ENCODE results near the gene TAP1. TPM values are rescaled to one million over a fixed set of nuclear protein-coding genes. Genes with fewer than 3 reads are reported as not detected.
"Not testable (repeated sequence)": the region's sequence is repeated elsewhere in the genome, so short reads cannot be mapped to it uniquely, and the experiment has no call there.

The TAP1 gene
- total RNA-seq, 6 experiments from 2014 or later = 29.9 to 42.6 (median 37.8) TPM

DNA sequence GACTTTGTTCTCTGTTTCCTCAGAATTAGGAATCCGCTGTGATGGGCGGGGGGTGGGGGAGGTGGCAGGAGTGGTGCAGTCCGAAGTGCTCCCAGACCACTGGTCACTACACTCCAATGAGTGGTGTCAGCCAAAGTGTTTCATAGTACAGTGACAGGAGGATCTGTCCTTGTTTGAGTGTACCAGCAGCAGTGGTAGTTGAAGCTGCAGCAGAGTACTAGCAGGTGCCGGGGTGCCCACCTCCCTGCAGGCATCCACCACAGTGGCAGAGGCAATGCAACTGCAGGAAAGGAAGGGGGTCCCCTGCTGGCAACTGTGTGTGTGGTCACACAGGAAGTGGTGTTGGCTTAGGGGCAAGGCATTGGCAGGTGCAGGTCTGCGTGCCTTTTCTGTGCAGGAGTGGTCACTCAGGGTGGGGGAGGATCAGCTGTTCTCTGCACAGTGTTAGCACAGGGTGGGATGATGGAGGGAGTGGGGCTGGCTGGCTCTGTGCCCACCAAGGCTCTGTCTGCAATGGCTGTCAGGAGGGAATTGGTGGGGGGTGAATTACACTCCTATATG, 46.4 kb downstream of the TAP1 start:
- Mint-ChIP-seq H3K4me3 (no peak overlapping the region), H3K27ac (no peak overlapping the region), H3K36me3 (ENCODE audit: low read depth) (no peaks in the 10 kb centered on the region), H3K9me3 (no peaks in the 10 kb centered on the region), H3K4me1 (ENCODE audit: low read depth) (peaks cover 7% of the 10 kb centered on the region), H3K27me3 (ENCODE audit: insufficient read depth) (peaks cover 26% of the 10 kb centered on the region)
- TF ChIP-seq, protein P1, sequence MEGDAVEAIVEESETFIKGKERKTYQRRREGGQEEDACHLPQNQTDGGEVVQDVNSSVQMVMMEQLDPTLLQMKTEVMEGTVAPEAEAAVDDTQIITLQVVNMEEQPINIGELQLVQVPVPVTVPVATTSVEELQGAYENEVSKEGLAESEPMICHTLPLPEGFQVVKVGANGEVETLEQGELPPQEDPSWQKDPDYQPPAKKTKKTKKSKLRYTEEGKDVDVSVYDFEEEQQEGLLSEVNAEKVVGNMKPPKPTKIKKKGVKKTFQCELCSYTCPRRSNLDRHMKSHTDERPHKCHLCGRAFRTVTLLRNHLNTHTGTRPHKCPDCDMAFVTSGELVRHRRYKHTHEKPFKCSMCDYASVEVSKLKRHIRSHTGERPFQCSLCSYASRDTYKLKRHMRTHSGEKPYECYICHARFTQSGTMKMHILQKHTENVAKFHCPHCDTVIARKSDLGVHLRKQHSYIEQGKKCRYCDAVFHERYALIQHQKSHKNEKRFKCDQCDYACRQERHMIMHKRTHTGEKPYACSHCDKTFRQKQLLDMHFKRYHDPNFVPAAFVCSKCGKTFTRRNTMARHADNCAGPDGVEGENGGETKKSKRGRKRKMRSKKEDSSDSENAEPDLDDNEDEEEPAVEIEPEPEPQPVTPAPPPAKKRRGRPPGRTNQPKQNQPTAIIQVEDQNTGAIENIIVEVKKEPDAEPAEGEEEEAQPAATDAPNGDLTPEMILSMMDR (IDR thresholded peaks at IDR 0.05) = 0 out of 2 replicates have a peak, but pooled peaks have one; percentile 10
- DNase-seq = no peak

DNA sequence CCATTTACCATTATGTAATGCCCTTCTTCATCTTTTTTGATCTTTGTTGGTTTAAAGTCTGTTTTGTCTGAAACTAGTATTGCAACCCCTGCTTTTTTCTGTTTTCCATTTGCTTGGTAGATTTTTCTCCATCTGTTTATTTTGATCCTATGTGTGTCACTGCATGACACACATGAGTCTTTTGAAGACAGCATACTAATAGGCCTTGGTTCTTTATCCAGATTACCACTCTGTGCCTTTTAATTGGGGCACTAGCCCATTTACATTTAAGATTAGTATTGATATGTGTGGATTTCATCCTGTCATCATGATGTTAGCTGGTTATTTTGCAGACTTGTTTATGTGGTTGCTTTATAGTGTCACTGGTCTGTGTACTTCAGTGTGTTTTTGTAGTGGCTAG, 48.1 kb downstream of the TAP1 start:
- peaks cover 23% of the 10 kb centered on the region for H3K27me3 Mint-ChIP-seq (ENCODE audit: insufficient read depth)
- not testable (repeated sequence) for H3K9me3 Mint-ChIP-seq; H3K4me3 Mint-ChIP-seq; H3K4me1 Mint-ChIP-seq (ENCODE audit: low read depth); H3K27ac Mint-ChIP-seq; DNase-seq; H3K36me3 Mint-ChIP-seq (ENCODE audit: low read depth)

DNA sequence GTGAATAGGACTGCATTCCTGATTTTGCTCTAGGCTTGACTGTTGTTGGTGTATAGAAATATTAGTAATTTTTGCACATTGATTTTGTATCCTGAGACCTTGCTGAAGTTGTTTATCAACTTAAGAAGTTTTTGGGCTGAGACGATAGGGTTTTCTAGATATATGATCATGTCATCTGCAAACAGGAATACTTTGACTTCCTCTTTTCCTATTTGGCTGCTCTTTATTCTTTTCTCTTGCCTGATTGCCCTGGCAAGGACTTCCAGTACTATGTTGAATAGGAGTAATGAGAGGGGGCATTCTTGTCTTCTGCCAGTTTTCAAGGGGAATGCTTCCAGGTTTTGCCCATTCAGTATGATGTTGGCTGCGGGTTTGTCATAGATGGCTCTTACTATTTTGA, 50.1 kb downstream of the TAP1 start:
- Mint-ChIP-seq H3K36me3 (ENCODE audit: low read depth) (no peaks in the 10 kb centered on the region; the same call in 1 of the 2 replicates), H3K9me3 (peaks cover 6% of the 10 kb centered on the region), H3K27me3 (ENCODE audit: insufficient read depth) (peaks cover 28% of the 10 kb centered on the region), H3K4me3 (no peak overlapping the region), H3K4me1 (ENCODE audit: low read depth) (peaks cover 7% of the 10 kb centered on the region), H3K27ac (no peak overlapping the region)
- TF ChIP-seq, protein P1 (IDR thresholded peaks at IDR 0.05) = no peak
- DNase-seq = no peak

DNA sequence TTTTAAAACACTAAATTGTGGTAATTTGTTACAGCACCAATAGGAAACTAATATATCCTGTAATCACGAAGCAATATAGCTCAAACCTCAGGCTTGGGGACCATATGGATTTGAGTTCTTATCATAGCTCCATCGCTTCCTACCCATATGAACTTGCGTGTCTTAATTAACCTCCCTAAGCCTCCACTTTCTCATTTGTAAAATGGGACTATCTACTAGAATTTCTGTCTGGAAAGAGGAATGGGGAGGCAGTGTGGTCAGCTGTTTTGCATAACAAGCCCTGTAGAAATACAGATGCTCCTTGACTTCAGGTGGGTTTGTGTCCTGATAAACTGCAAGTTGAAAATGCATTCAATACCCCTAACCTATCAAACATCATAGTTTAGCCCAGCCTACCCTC, 53.8 kb downstream of the TAP1 start:
- DNase-seq = no peak
- TF ChIP-seq, protein P1 (IDR thresholded peaks at IDR 0.05) = no peak
- Mint-ChIP-seq H3K4me1 (ENCODE audit: low read depth) (peaks cover 14% of the 10 kb centered on the region), H3K27me3 (ENCODE audit: insufficient read depth) (peaks cover 28% of the 10 kb centered on the region), H3K9me3 (peaks cover 6% of the 10 kb centered on the region), H3K4me3 (no peak overlapping the region), H3K36me3 (ENCODE audit: low read depth) (no peaks in the 10 kb centered on the region; the same call in 1 of the 2 replicates), H3K27ac (no peak overlapping the region)

DNA sequence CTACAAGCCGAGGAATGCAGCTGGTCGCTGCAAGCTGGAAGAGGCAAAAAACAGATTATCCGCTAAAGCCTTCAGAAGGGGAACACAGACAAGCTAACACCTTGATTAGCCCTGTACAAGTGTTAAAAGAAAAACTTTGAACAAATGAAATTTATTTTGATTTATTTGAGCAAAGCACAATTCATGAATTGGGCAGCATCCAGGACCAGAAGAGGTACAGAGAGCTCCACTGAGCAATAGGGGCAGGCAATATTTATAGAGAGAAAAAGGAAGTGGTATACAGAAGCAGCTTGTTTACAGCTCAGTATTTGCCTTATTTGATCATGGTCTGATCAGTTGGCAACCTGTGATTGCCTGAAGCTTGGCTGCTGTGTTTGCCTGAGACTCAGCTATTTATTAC, 54.3 kb downstream of the TAP1 start:
- no peak overlapping the region for H3K4me3 Mint-ChIP-seq
- no peak for DNase-seq
- TF ChIP-seq, protein P1 (IDR thresholded peaks at IDR 0.05) = no peak
- no peak overlapping the region for H3K27ac Mint-ChIP-seq
- H3K36me3 Mint-ChIP-seq (ENCODE audit: low read depth) = no peaks in the 10 kb centered on the region; the same call in 1 of the 2 replicates
- peaks cover 6% of the 10 kb centered on the region for H3K9me3 Mint-ChIP-seq
- peaks cover 29% of the 10 kb centered on the region for H3K27me3 Mint-ChIP-seq (ENCODE audit: insufficient read depth)
- peaks cover 14% of the 10 kb centered on the region for H3K4me1 Mint-ChIP-seq (ENCODE audit: low read depth)

DNA sequence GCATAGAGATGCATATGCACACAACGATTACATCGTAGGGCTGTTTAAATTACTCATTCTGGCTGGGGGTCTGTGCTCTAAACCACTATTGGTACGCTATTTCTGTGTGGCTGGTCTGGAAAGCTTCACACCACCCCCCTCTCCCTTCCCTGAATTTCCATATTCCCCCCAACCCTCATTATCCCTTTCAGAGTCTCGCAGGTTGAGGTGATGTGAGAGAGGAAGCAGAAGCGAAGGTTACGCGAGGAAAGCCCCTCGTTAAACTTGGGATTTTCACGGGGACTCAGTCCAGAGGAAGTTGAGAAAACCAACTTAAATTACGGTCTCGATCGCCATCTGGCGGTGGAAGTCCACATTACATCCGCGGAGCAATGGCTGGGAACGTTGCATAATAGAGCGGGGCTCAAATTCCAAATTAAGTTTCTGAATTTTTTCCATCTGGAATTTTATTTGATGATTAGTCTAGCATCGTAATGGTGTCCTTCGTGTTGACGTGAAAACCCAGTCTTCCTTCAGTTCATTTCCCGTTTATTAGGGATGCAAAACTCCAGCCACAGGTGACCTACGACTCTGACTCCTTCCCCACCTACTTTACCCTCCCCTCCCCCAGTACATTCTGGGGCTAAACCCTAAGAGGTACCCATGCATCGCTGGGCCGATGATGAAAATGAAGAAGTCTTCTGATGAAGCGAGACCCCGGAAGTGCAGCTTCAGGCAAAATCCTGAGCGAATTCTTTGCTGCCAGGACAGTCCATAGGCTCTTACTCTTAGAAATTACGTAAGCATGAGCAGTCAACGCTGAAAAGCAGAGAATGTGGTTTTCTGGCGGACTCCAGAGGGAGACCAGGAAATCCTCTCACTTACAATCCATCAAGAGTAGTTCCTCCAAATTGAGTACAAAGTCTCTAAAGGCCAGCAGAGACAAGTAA, 56.4 kb downstream of the TAP1 start:
- Mint-ChIP-seq H3K27me3 (ENCODE audit: insufficient read depth) (peaks cover 26% of the 10 kb centered on the region), H3K36me3 (ENCODE audit: low read depth) (no peaks in the 10 kb centered on the region; the same call in 1 of the 2 replicates), H3K27ac (no peak overlapping the region), H3K9me3 (peaks cover 6% of the 10 kb centered on the region), H3K4me1 (ENCODE audit: low read depth) (peaks cover 14% of the 10 kb centered on the region), H3K4me3 (peak overlapping the region; percentile 78)
- DNase-seq = peak; percentile 24
- TF ChIP-seq, protein P1 (IDR thresholded peaks at IDR 0.05) = peak; percentile 95
